ENCODE results near the gene NCOA3.

DNA sequence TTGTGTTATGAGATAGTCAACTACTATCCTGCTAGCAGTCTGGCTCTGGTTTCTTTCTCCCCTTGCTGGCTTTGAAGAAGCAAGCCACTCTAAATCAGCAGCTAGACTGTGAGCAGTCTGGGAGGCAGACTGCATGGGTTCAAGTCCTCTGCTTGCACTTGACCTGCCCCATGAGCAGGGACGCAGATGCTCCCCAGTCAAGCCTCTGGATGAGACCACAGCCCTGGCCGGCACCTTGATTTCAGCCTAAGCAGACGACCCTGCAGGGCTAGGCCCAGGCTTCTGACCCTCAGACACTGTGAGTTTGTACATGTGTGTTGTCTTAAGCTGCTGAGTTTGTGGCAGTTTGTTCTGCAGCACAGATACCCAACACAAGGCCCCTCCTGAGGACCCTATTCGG, 177.8 kb downstream of the NCOA3 start:
- no peak for TF ChIP-seq POLR2A (IDR thresholded peaks at IDR 0.05)
- TF ChIP-seq, protein P1, sequence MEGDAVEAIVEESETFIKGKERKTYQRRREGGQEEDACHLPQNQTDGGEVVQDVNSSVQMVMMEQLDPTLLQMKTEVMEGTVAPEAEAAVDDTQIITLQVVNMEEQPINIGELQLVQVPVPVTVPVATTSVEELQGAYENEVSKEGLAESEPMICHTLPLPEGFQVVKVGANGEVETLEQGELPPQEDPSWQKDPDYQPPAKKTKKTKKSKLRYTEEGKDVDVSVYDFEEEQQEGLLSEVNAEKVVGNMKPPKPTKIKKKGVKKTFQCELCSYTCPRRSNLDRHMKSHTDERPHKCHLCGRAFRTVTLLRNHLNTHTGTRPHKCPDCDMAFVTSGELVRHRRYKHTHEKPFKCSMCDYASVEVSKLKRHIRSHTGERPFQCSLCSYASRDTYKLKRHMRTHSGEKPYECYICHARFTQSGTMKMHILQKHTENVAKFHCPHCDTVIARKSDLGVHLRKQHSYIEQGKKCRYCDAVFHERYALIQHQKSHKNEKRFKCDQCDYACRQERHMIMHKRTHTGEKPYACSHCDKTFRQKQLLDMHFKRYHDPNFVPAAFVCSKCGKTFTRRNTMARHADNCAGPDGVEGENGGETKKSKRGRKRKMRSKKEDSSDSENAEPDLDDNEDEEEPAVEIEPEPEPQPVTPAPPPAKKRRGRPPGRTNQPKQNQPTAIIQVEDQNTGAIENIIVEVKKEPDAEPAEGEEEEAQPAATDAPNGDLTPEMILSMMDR (IDR thresholded peaks at IDR 0.05) = no peak
- TF ChIP-seq POLR2AphosphoS5 (IDR thresholded peaks at IDR 0.05) = no peak
